Loucy (cell line): ENCODE results near the gene PLPPR3.
"Not testable (repeated sequence)": the region's sequence is repeated elsewhere in the genome, so short reads cannot be mapped to it uniquely, and the experiment has no call there.

Experiments used
- H2AFZ ChIP-seq: fragments of 200-600 bp; sonication (generic); 2 replicates; pipeline ENCODE4 v1.6.0; 2016; ENCODE audit warnings: antibody characterized with exemption, mild to moderate bottlenecking, low read length, moderate library complexity
- H3F3A ChIP-seq: fragments of 200-600 bp; 2 replicates; pipeline ENCODE4 v1.6.0; 2016; ENCODE audit warnings: antibody characterized with exemption, low read depth, mild to moderate bottlenecking
- H3K27me3 ChIP-seq: fragments of 200-600 bp; sonication (generic); 2 replicates; pipeline ENCODE4 v1.6.1; 2014; ENCODE audit warnings: low read length, mild to moderate bottlenecking; ENCODE audit not compliant: insufficient read depth, poor library complexity, severe bottlenecking
- H3K36me3 ChIP-seq: fragments of 200-600 bp; sonication (generic); 2 replicates; pipeline ENCODE4 v1.6.1; 2016; ENCODE audit warnings: low read length; ENCODE audit not compliant: insufficient read depth
- H3K4me1 ChIP-seq: fragments of 200-600 bp; sonication (generic); 2 replicates; pipeline ENCODE4 v1.5.1; 2014; ENCODE audit warnings: low read length, mild to moderate bottlenecking; ENCODE audit not compliant: insufficient read depth, poor library complexity, severe bottlenecking
- H3K4me2 ChIP-seq: fragments of 200-600 bp; sonication (generic); 2 replicates; pipeline ENCODE4 v1.6.0; 2014; ENCODE audit warnings: antibody characterized with exemption, low read length, low read depth, mild to moderate bottlenecking; ENCODE audit not compliant: poor library complexity, severe bottlenecking
- H3K4me3 ChIP-seq: fragments of 200-600 bp; sonication (generic); 2 replicates; pipeline ENCODE4 v1.5.1; 2014; ENCODE audit warnings: low read length, mild to moderate bottlenecking, mixed read lengths; ENCODE audit not compliant: poor library complexity, severe bottlenecking
- H3K79me2 ChIP-seq: fragments of 200-600 bp; sonication (generic); 2 replicates; pipeline ENCODE4 v1.6.1; 2014; ENCODE audit warnings: low read length; ENCODE audit not compliant: insufficient read depth
- H3K9ac ChIP-seq: fragments of 200-600 bp; sonication (generic); 2 replicates; pipeline ENCODE4 v1.6.0; 2014; ENCODE audit warnings: mild to moderate bottlenecking, low read depth, low read length, moderate library complexity; ENCODE audit not compliant: poor library complexity, severe bottlenecking
- H3K9me2 ChIP-seq: fragments of 200-600 bp; sonication (generic); replicated peaks from 2 replicates; pipeline ENCODE4 v1.6.1; 2016; ENCODE audit warnings: low read depth, low read length, mixed read lengths
- H3K9me3 ChIP-seq: fragments of 200-600 bp; sonication (generic); 2 replicates; pipeline ENCODE4 v1.6.1; 2014; ENCODE audit warnings: mild to moderate bottlenecking, antibody characterized with exemption, low read length, low read depth; ENCODE audit not compliant: insufficient read depth
- H4K20me1 ChIP-seq: fragments of 200-600 bp; sonication (generic); 2 replicates; pipeline ENCODE4 v1.6.0; 2014; ENCODE audit warnings: antibody characterized with exemption, low read length, mild to moderate bottlenecking; ENCODE audit not compliant: insufficient read depth, poor library complexity, severe bottlenecking
- EZH2phosphoT487 ChIP-seq: fragments of 200-600 bp; IDR thresholded peaks from 2 replicates; pipeline ENCODE4 v1.6.1; 2018; ENCODE audit warnings: antibody characterized with exemption, mild to moderate bottlenecking, moderate library complexity, borderline replicate concordance
- TF ChIP-seq, protein P1 (sequence below): fragments of 200-600 bp; sonication (generic); conservative IDR thresholded peaks from 2 replicates; pipeline ENCODE4 v1.5.1; 2014; ENCODE audit warnings: mild to moderate bottlenecking, antibody characterized with exemption, low read length

The PLPPR3 gene

GRCh38 chr19:843836-844545 lies 22.2 kb upstream of the PLPPR3 start:
- no peaks in the 10 kb centered on the region for H3K36me3 ChIP-seq
- no peaks in the 10 kb centered on the region for H3F3A ChIP-seq
- H3K79me2 ChIP-seq, result no peaks in the 10 kb centered on the region
- no peak overlapping the region for H2AFZ ChIP-seq
- no peak overlapping the region for H3K4me3 ChIP-seq
- H3K4me1 ChIP-seq, result no peaks in the 10 kb centered on the region
- H3K9me2 ChIP-seq, result no peaks in the 10 kb centered on the region
- TF ChIP-seq, protein P1, sequence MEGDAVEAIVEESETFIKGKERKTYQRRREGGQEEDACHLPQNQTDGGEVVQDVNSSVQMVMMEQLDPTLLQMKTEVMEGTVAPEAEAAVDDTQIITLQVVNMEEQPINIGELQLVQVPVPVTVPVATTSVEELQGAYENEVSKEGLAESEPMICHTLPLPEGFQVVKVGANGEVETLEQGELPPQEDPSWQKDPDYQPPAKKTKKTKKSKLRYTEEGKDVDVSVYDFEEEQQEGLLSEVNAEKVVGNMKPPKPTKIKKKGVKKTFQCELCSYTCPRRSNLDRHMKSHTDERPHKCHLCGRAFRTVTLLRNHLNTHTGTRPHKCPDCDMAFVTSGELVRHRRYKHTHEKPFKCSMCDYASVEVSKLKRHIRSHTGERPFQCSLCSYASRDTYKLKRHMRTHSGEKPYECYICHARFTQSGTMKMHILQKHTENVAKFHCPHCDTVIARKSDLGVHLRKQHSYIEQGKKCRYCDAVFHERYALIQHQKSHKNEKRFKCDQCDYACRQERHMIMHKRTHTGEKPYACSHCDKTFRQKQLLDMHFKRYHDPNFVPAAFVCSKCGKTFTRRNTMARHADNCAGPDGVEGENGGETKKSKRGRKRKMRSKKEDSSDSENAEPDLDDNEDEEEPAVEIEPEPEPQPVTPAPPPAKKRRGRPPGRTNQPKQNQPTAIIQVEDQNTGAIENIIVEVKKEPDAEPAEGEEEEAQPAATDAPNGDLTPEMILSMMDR, result no peak
- TF ChIP-seq EZH2phosphoT487, result no peak
- H3K9ac ChIP-seq, result no peak overlapping the region
- no peaks in the 10 kb centered on the region for H4K20me1 ChIP-seq
- H3K9me3 ChIP-seq, result no peaks in the 10 kb centered on the region
- no peaks in the 10 kb centered on the region for H3K27me3 ChIP-seq
- H3K4me2 ChIP-seq, result no peak overlapping the region

DNA sequence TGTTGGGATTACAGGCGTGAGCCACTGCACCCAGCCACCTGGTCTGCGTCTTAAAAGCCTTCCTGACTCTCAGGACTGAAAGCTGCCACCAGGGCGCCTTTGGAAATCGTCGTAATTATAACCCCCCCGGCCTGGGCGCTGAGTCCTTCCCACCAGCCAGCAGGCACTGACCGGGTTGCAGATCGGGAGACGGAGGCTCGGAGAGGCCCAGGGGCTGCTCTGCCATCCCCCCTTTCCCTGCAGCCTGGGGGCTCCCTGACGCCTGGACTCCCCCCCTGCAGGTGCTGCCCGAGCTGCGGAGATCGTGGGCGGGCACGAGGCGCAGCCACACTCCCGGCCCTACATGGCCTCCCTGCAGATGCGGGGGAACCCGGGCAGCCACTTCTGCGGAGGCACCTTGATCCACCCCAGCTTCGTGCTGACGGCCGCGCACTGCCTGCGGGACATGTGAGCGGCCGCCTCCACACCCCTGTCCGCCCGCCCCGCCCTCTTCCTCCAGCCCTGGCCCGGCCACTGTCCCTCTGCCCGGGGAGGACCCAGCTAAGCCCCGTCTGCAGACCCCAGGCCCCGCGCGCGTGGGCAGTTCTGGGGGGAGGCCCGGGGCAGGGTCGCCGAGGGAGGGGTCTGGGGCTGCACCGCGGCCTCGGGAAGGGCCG lies 21.6 kb upstream of the PLPPR3 start:
- no peaks in the 10 kb centered on the region for H3F3A ChIP-seq
- no peak overlapping the region for H3K4me2 ChIP-seq
- TF ChIP-seq EZH2phosphoT487, result no peak
- TF ChIP-seq, protein P1, result no peak
- H3K9me3 ChIP-seq, result no peaks in the 10 kb centered on the region
- H3K27me3 ChIP-seq, result no peaks in the 10 kb centered on the region
- no peaks in the 10 kb centered on the region for H4K20me1 ChIP-seq
- no peak overlapping the region for H2AFZ ChIP-seq
- H3K9ac ChIP-seq, result no peak overlapping the region
- no peaks in the 10 kb centered on the region for H3K9me2 ChIP-seq
- no peaks in the 10 kb centered on the region for H3K79me2 ChIP-seq
- H3K4me3 ChIP-seq, result no peak overlapping the region
- no peaks in the 10 kb centered on the region for H3K4me1 ChIP-seq
- no peaks in the 10 kb centered on the region for H3K36me3 ChIP-seq

- not testable (repeated sequence) for H4K20me1 ChIP-seq, H3K79me2 ChIP-seq, H2AFZ ChIP-seq, H3F3A ChIP-seq, H3K4me2 ChIP-seq, H3K9ac ChIP-seq, H3K9me2 ChIP-seq, H3K4me3 ChIP-seq, H3K27me3 ChIP-seq, H3K9me3 ChIP-seq, H3K36me3 ChIP-seq, H3K4me1 ChIP-seq
Observed at GRCh38 chr19:842802-843179, 21.0 kb upstream of the PLPPR3 start.
